Neuronal stem cell (in vitro differentiated cells): ENCODE measurements around the gene PRRT1.

ENCODE experiments used
- DNase-seq: peaks from one replicate; pipeline ENCODE4 v3.0.0-alpha.2; 2013; ENCODE audit warnings: low spot score
- H2AFZ ChIP-seq: one replicate; pipeline ENCODE4 v1.6.1; 2013; ENCODE audit warnings: mild to moderate bottlenecking, low read length, inconsistent platforms
- H2AK5ac ChIP-seq: 2 replicates; pipeline ENCODE4 v1.6.1; 2013; ENCODE audit warnings: low read depth, mild to moderate bottlenecking, inconsistent platforms, low read length, moderate library complexity, mixed read lengths
- H2BK120ac ChIP-seq: 2 replicates; pipeline ENCODE4 v1.6.1; 2013; ENCODE audit warnings: low read depth, mild to moderate bottlenecking, inconsistent platforms, low read length, moderate library complexity, mixed read lengths
- H2BK12ac ChIP-seq: one replicate; pipeline ENCODE4 v1.6.1; 2013; ENCODE audit warnings: low read length, inconsistent platforms
- H2BK15ac ChIP-seq: 2 replicates; pipeline ENCODE4 v1.6.1; 2013; ENCODE audit warnings: mild to moderate bottlenecking, low read length, inconsistent platforms, mixed read lengths
- H2BK5ac ChIP-seq: one replicate; pipeline ENCODE4 v1.6.1; 2013; ENCODE audit warnings: inconsistent platforms, mild to moderate bottlenecking, low read length, moderate library complexity
- H3K14ac ChIP-seq: one replicate; pipeline ENCODE4 v1.6.1; 2013; ENCODE audit warnings: low read length, inconsistent platforms
- H3K18ac ChIP-seq: 2 replicates; pipeline ENCODE4 v1.6.1; 2013; ENCODE audit warnings: low read length, inconsistent platforms
- H3K23ac ChIP-seq: 2 replicates; pipeline ENCODE4 v1.6.1; 2013; ENCODE audit warnings: low read depth, mild to moderate bottlenecking, mixed read lengths, low read length, inconsistent platforms; ENCODE audit not compliant: poor library complexity
- H3K27ac ChIP-seq: replicated peaks from 3 replicates; pipeline ENCODE4 v1.5.1; 2013; ENCODE audit warnings: low read length, inconsistent platforms
- H3K27me3 ChIP-seq, 3 experiments: 2 replicates each; pipeline ENCODE4 v1.6.1; 2013; ENCODE audit warnings: low read length in 3 of 3, mild to moderate bottlenecking in 2 of 3, inconsistent platforms in 1 of 3, low read depth in 1 of 3, mixed read lengths in 1 of 3, moderate library complexity in 1 of 3; ENCODE audit not compliant: control insufficient read depth in 3 of 3, insufficient read depth in 3 of 3
- H3K36me3 ChIP-seq, 2 donors: replicated peaks in 1 of 2; 2 replicates each; pipeline ENCODE4 v1.6.1; 2013; ENCODE audit warnings: low read length in 2 of 2; ENCODE audit not compliant: control insufficient read depth in 2 of 2, insufficient read depth in 2 of 2
- H3K4ac ChIP-seq: 2 replicates; pipeline ENCODE4 v1.6.1; 2013; ENCODE audit warnings: inconsistent platforms, mild to moderate bottlenecking, low read length, moderate library complexity
- H3K4me1 ChIP-seq, 2 donors: 1 replicate in 1 of 2; 2 replicates in 1 of 2; pipeline ENCODE4 v1.6.1; 2013; ENCODE audit warnings: low read length in 2 of 2, low read depth in 1 of 2; ENCODE audit not compliant: control insufficient read depth in 2 of 2, insufficient read depth in 1 of 2
- H3K4me2 ChIP-seq: one replicate; pipeline ENCODE4 v1.6.1; 2013; ENCODE audit warnings: mild to moderate bottlenecking, low read length, inconsistent platforms; ENCODE audit not compliant: insufficient read depth, poor library complexity, severe bottlenecking
- H3K4me3 ChIP-seq, 2 donors: 2 replicates each; pipeline ENCODE4 v1.5.1; 2013; ENCODE audit warnings: low read length in 2 of 2, mild to moderate bottlenecking in 2 of 2, inconsistent platforms in 1 of 2, moderate library complexity in 1 of 2
- H3K79me1 ChIP-seq: one replicate; pipeline ENCODE4 v1.6.1; 2013; ENCODE audit warnings: low read depth, mild to moderate bottlenecking, inconsistent platforms, low read length, moderate library complexity
- H3K9ac ChIP-seq: one replicate; pipeline ENCODE4 v1.6.1; 2013; ENCODE audit warnings: mild to moderate bottlenecking, low read depth, low read length, inconsistent platforms; ENCODE audit not compliant: poor library complexity
- H3K9me3 ChIP-seq, 2 donors: replicated peaks in 1 of 2; 2 replicates each; pipeline versions ENCODE3 to v1.6.1; 2013; ENCODE audit warnings: low read length in 2 of 2, mild to moderate bottlenecking in 2 of 2, inconsistent platforms in 1 of 2, low read depth in 1 of 2, mixed read lengths in 1 of 2, moderate library complexity in 1 of 2; ENCODE audit not compliant: control insufficient read depth in 2 of 2, insufficient read depth in 1 of 2
- H4K8ac ChIP-seq: one replicate; pipeline ENCODE4 v1.6.1; 2013; ENCODE audit warnings: low read depth, mild to moderate bottlenecking, inconsistent platforms, low read length, moderate library complexity
- H4K91ac ChIP-seq: one replicate; pipeline ENCODE4 v1.6.1; 2013; ENCODE audit warnings: low read length, low read depth, mild to moderate bottlenecking, inconsistent platforms; ENCODE audit not compliant: poor library complexity
- WGBS, 2 donors: extraction: QIAGEN DNeasy Blood & Tissue Kit; methylation state at CpG; one replicate each; pipeline ENCODE4 v1.1.7; 2013; ENCODE audit warnings: missing lambda C conversion rate in 2 of 2, mixed read lengths in 1 of 2; ENCODE audit not compliant: insufficient read length in 2 of 2, insufficient replicate concordance in 1 of 2; ENCODE audit errors: extremely low coverage in 2 of 2; 5-methylcytosine and 5-hydroxymethylcytosine counted together

The PRRT1 gene

GRCh38 chr6:32140420-32141046, 11.2 kb downstream of the PRRT1 start:
- H4K91ac ChIP-seq, result no peak overlapping the region
- no peak overlapping the region for H2BK15ac ChIP-seq
- no peak overlapping the region for H3K9ac ChIP-seq
- no CpG with 5 or more reads among the region's 5 CpGs for WGBS, 2 donors
- H3K27me3 ChIP-seq, result peaks cover 0 to 10% (median 0%) of the 10 kb centered on the region in 3 experiments
- H3K36me3 ChIP-seq, result no peaks in the 10 kb centered on the region
- H3K9me3 ChIP-seq, result no peaks in the 10 kb centered on the region
- DNase-seq, result no peak
- H2BK12ac ChIP-seq, result no peak overlapping the region
- H3K18ac ChIP-seq, result no peak overlapping the region
- no peak overlapping the region for H2BK5ac ChIP-seq
- H2BK120ac ChIP-seq, result no peak overlapping the region
- H2AK5ac ChIP-seq, result no peak overlapping the region
- H3K23ac ChIP-seq, result no peak overlapping the region
- no peak overlapping the region for H4K8ac ChIP-seq
- no peaks in the 10 kb centered on the region for H3K79me1 ChIP-seq
- H3K4ac ChIP-seq, result no peak overlapping the region
- no peak overlapping the region for H3K4me3 ChIP-seq
- H3K27ac ChIP-seq, result no peak overlapping the region
- H3K4me1 ChIP-seq, result peaks cover 0 to 2% of the 10 kb centered on the region in 2 donors
- H2AFZ ChIP-seq, result no peak overlapping the region
- no peak overlapping the region for H3K14ac ChIP-seq
- no peak overlapping the region for H3K4me2 ChIP-seq

GRCh38 chr6:32139590-32139989, 12.1 kb downstream of the PRRT1 start:
- no peak overlapping the region for H4K8ac ChIP-seq
- no peak overlapping the region for H2BK15ac ChIP-seq
- H3K36me3 ChIP-seq, result no peaks in the 10 kb centered on the region
- DNase-seq, result no peak
- H4K91ac ChIP-seq, result no peak overlapping the region
- H3K27ac ChIP-seq, result no peak overlapping the region
- no peak overlapping the region for H2BK5ac ChIP-seq
- no peak overlapping the region for H2BK120ac ChIP-seq
- WGBS, 2 donors, result no CpG with 5 or more reads among the region's 5 CpGs
- no peak overlapping the region for H3K4ac ChIP-seq
- H3K4me3 ChIP-seq, result no peak overlapping the region
- H2BK12ac ChIP-seq, result no peak overlapping the region
- no peak overlapping the region for H2AK5ac ChIP-seq
- no peak overlapping the region for H3K9ac ChIP-seq
- no peak overlapping the region for H3K14ac ChIP-seq
- H2AFZ ChIP-seq, result no peak overlapping the region
- H3K4me2 ChIP-seq, result no peak overlapping the region
- H3K27me3 ChIP-seq, result peaks cover 0 to 10% (median 0%) of the 10 kb centered on the region in 3 experiments
- peaks cover 0 to 2% of the 10 kb centered on the region in 2 donors for H3K4me1 ChIP-seq
- no peaks in the 10 kb centered on the region for H3K79me1 ChIP-seq
- no peak overlapping the region for H3K18ac ChIP-seq
- no peak overlapping the region for H3K23ac ChIP-seq
- H3K9me3 ChIP-seq, result no peaks in the 10 kb centered on the region

DNA sequence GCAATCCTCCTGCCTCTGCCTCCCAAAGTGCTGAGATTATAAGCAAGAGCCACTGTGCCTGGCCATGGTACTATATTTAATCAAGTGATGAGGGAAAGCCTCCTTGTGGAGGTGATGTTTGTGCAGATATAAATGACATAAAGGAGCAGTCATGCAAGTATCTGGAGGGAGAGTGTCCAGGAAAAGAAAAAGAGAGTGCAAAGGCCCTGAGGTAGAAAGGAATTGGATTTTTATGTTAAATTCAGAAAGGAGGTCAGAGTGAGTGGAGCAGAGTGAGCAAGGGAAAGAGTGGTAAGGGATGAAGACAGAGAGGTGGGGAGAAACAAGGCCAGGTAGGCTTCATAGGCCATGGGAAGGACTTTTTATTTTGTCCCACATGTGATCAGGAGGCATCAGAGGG, 14.3 kb downstream of the PRRT1 start:
- H3K18ac ChIP-seq, result no peak overlapping the region
- peaks cover 0 to 2% of the 10 kb centered on the region in 2 donors for H3K4me1 ChIP-seq
- no peak overlapping the region for H2AFZ ChIP-seq
- H3K14ac ChIP-seq, result no peak overlapping the region
- H2BK120ac ChIP-seq, result no peak overlapping the region
- H3K23ac ChIP-seq, result no peak overlapping the region
- no peak overlapping the region for H3K4me2 ChIP-seq
- no peak overlapping the region for H2BK12ac ChIP-seq
- H3K27me3 ChIP-seq, result peaks cover 0 to 10% (median 2%) of the 10 kb centered on the region in 3 experiments
- no peak overlapping the region for H3K4ac ChIP-seq
- H2BK5ac ChIP-seq, result no peak overlapping the region
- H2BK15ac ChIP-seq, result no peak overlapping the region
- no peak overlapping the region for H3K9ac ChIP-seq
- no peak overlapping the region for H3K27ac ChIP-seq
- no peaks in the 10 kb centered on the region for H3K79me1 ChIP-seq
- no peak overlapping the region for H4K91ac ChIP-seq
- no peaks in the 10 kb centered on the region for H3K36me3 ChIP-seq
- H4K8ac ChIP-seq, result no peak overlapping the region
- no peak overlapping the region for H3K4me3 ChIP-seq
- DNase-seq, result no peak
- no peaks in the 10 kb centered on the region for H3K9me3 ChIP-seq
- H2AK5ac ChIP-seq, result no peak overlapping the region

DNA sequence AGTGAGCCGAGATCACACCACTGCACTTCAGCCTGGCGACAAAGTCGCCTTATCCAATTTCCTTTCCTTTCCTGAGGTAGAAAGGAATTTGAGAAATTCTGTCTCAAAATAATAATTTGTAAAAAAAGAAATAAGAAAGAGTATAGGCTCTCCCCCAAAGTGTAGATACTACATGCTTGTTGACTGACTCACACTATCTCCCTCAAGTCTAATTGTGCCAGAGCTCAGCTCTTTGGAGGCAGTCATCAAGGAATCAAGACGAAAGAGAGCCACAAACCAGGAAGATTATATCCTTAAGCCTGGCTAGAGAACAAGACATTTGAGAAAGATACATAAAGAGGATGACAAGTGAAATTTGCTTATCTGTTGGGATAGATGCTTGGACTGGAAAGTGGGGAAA, 18.0 kb downstream of the PRRT1 start:
- H2AK5ac ChIP-seq, result no peak overlapping the region

More for the DNA sequence above, 18.0 kb downstream of the PRRT1 start:
- no peaks in the 10 kb centered on the region for H3K36me3 ChIP-seq
- no peak overlapping the region for H3K23ac ChIP-seq
- no peak overlapping the region for H4K8ac ChIP-seq
- peaks cover 5% of the 10 kb centered on the region for H3K79me1 ChIP-seq
- no peak overlapping the region for H4K91ac ChIP-seq
- H3K27me3 ChIP-seq, result peaks cover 0 to 2% (median 0%) of the 10 kb centered on the region in 3 experiments
- H3K9me3 ChIP-seq, result no peaks in the 10 kb centered on the region
- no peak overlapping the region for H2BK5ac ChIP-seq
- H3K9ac ChIP-seq, result no peak overlapping the region
- no peak for DNase-seq
- H2BK120ac ChIP-seq, result no peak overlapping the region
- WGBS, 2 donors, result no CpG with 5 or more reads among the region's 4 CpGs
- no peak overlapping the region for H3K4me3 ChIP-seq
- no peak overlapping the region for H3K14ac ChIP-seq
- no peak overlapping the region for H2AFZ ChIP-seq
- peaks cover 5 to 7% of the 10 kb centered on the region in 2 donors for H3K4me1 ChIP-seq
- H2BK12ac ChIP-seq, result no peak overlapping the region
- H3K18ac ChIP-seq, result no peak overlapping the region
- H3K27ac ChIP-seq, result no peak overlapping the region
- H3K4me2 ChIP-seq, result no peak overlapping the region
- H2BK15ac ChIP-seq, result no peak overlapping the region
- no peak overlapping the region for H3K4ac ChIP-seq
